ENCODE results near the gene SAP30BP. TPM values are rescaled to one million over a fixed set of nuclear protein-coding genes. Genes with fewer than 3 reads are reported as not detected.

The SAP30BP gene
- total RNA-seq, 1 experiment from 2014 or later: 89.7 TPM

DNA sequence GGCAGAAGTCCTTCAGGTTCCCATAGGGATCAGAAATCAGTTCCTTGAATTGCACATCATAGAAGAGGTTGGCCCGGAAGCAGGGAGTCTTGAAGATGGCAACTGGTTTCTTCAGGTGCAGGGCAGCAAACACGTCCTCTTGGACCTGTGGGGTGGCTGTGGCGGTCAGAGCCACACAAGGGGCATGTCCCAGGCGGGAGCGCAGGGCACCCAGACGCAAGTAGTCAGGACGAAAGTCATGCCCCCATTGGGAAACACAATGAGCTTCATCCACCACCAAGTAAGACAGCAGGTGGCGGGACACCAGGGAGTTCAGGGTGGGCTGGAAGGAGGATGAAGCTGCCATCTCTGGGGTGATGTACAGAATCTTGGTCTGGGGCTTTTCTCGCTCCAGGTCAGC lies 4.6 kb upstream of the SAP30BP start:
- peaks cover under 1% of the 10 kb centered on the region for H3K79me1 ChIP-seq (ENCODE audit: insufficient read depth, low read depth, low read length, poor library complexity, severe bottlenecking)
- H3K27ac ChIP-seq (ENCODE audit: insufficient read length, low read depth, low read length): no peak overlapping the region
- H3K4ac ChIP-seq (ENCODE audit: low read depth, low read length): no peak overlapping the region
- no peak overlapping the region for H3K23ac ChIP-seq (ENCODE audit: insufficient read length, low read depth, low read length)
- no peak overlapping the region for H3K9ac ChIP-seq (ENCODE audit: extremely low read depth, insufficient read length, low read length)
- Mint-ChIP-seq H3K4me1 (peaks cover 3 to 5% of the 10 kb centered on the region in 2 experiments; a peak in 3 of 4 replicates), H3K36me3 (ENCODE audit: insufficient read depth in 1 of 3, low read depth in 3 of 3) (peaks cover 4 to 31% (median 27%) of the 10 kb centered on the region in 3 experiments; a peak in 6 of 7 replicates), H3K27ac (no peak overlapping the region), H3K4me3 (no peak overlapping the region), H3K27me3 (ENCODE audit: low read depth) (no peaks in the 10 kb centered on the region), H3K9me3 (no peaks in the 10 kb centered on the region)
- DNase-seq: no peak
- no peaks in the 10 kb centered on the region for H3K27me3 ChIP-seq (ENCODE audit: insufficient read depth, low read length)
- no peak overlapping the region for H2BK20ac ChIP-seq (ENCODE audit: low read depth, low read length, poor library complexity, severe bottlenecking)
- TF ChIP-seq, protein P1, sequence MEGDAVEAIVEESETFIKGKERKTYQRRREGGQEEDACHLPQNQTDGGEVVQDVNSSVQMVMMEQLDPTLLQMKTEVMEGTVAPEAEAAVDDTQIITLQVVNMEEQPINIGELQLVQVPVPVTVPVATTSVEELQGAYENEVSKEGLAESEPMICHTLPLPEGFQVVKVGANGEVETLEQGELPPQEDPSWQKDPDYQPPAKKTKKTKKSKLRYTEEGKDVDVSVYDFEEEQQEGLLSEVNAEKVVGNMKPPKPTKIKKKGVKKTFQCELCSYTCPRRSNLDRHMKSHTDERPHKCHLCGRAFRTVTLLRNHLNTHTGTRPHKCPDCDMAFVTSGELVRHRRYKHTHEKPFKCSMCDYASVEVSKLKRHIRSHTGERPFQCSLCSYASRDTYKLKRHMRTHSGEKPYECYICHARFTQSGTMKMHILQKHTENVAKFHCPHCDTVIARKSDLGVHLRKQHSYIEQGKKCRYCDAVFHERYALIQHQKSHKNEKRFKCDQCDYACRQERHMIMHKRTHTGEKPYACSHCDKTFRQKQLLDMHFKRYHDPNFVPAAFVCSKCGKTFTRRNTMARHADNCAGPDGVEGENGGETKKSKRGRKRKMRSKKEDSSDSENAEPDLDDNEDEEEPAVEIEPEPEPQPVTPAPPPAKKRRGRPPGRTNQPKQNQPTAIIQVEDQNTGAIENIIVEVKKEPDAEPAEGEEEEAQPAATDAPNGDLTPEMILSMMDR (conservative IDR thresholded peaks at IDR 0.05): no peak
- H2AFZ ChIP-seq (ENCODE audit: low read length): no peak overlapping the region
- no peak overlapping the region for H3K14ac ChIP-seq (ENCODE audit: insufficient read depth, low read length)
- H2BK12ac ChIP-seq (ENCODE audit: insufficient read length, low read depth, low read length): no peak overlapping the region
- H3K79me2 ChIP-seq (ENCODE audit: insufficient read depth, low read length): peaks cover 5% of the 10 kb centered on the region; the same call in 1 of the 2 replicates
- no peak overlapping the region for H4K91ac ChIP-seq (ENCODE audit: insufficient read length, low read depth, low read length)
- no peak overlapping the region for H3T11ph ChIP-seq (ENCODE audit: low read length)
- H2BK15ac ChIP-seq (ENCODE audit: low read depth, low read length): no peak overlapping the region
- peaks cover under 1% of the 10 kb centered on the region for H3K23me2 ChIP-seq (ENCODE audit: insufficient read length, low read depth, low read length, poor library complexity, severe bottlenecking)
- H4K20me1 ChIP-seq (ENCODE audit: control insufficient read depth, insufficient read depth, insufficient read length): no peaks in the 10 kb centered on the region
- no peak overlapping the region for H2BK5ac ChIP-seq (ENCODE audit: insufficient read length, low read length)
- H3K9me3 ChIP-seq (ENCODE audit: control insufficient read depth, low read depth, low read length): no peaks in the 10 kb centered on the region
- H3K18ac ChIP-seq (ENCODE audit: insufficient read length, low read depth, low read length): no peak overlapping the region
- H3K4me2 ChIP-seq (ENCODE audit: insufficient read depth, insufficient read length, low read length): no peak overlapping the region
- no peaks in the 10 kb centered on the region for H3K4me1 ChIP-seq (ENCODE audit: insufficient read depth, low read length)
- H3K56ac ChIP-seq (ENCODE audit: insufficient read length, low read depth, low read length): no peak overlapping the region
- no peak overlapping the region for H2BK120ac ChIP-seq (ENCODE audit: low read depth, low read length, poor library complexity, severe bottlenecking)
- no peak overlapping the region for H4K8ac ChIP-seq (replicated peaks; ENCODE audit: insufficient read length, low read depth, low read length)
- H2AK5ac ChIP-seq (ENCODE audit: insufficient read length, low read length): no peak overlapping the region
- WGBS (ENCODE audit: extremely low coverage, insufficient read length, low lambda C conversion rate): no CpG with 5 or more reads among the region's 9 CpGs
- no peak overlapping the region for H4K5ac ChIP-seq (ENCODE audit: insufficient read length, low read depth, low read length)

Data from H9 (cell line).